Kidney (tissue), 14 donors: ENCODE data around the gene INSYN2B. TPM values are rescaled to one million over a fixed set of nuclear protein-coding genes. Genes with fewer than 3 reads are reported as not detected.

Experiments
- DNase-seq, 5 donors: peaks; one replicate each; pipeline ENCODE4 v3.0.0-alpha.2; 2013 to 2020
- FAIRE-seq: peaks from 2 replicates; lab custom pipeline; 2012; peaks lifted over from hg19 to GRCh38; lab: Jason Lieb, UNC
- H3K27ac ChIP-seq, 2 donors: one replicate each; pipeline ENCODE4 v1.7.0; 2013; ENCODE audit warnings: low read depth in 2 of 2, low read length in 2 of 2, inconsistent platforms in 1 of 2
- H3K27me3 ChIP-seq: one replicate; pipeline ENCODE4 v1.7.1; 2013; ENCODE audit warnings: low read length, inconsistent platforms; ENCODE audit not compliant: control insufficient read depth, insufficient read depth
- H3K36me3 ChIP-seq, 3 donors: one replicate each; pipeline versions ENCODE4 v1.7.0 to v1.7.1; 2013; ENCODE audit warnings: low read length in 3 of 3, control low read depth in 1 of 3, inconsistent platforms in 1 of 3; ENCODE audit not compliant: insufficient read depth in 3 of 3, control insufficient read depth in 2 of 3
- H3K4me1 ChIP-seq, 3 donors: one replicate each; pipeline versions ENCODE4 v1.7.0 to v1.7.1; 2013; ENCODE audit warnings: low read length in 3 of 3, inconsistent platforms in 1 of 3, low read depth in 1 of 3; ENCODE audit not compliant: control insufficient read depth in 2 of 3, insufficient read depth in 2 of 3
- H3K4me3 ChIP-seq, 3 donors: one replicate each; pipeline versions ENCODE4 v1.7.0 to v1.8.1; 2013; ENCODE audit warnings: low read length in 3 of 3, control low read depth in 1 of 3, inconsistent platforms in 1 of 3
- H3K9ac ChIP-seq, 3 donors: one replicate each; pipeline versions ENCODE4 v1.7.0 to v1.7.1; 2013; ENCODE audit warnings: low read length in 3 of 3, control low read depth in 1 of 3, inconsistent platforms in 1 of 3
- H3K9me3 ChIP-seq, 3 donors: one replicate each; pipeline versions ENCODE4 v1.7.0 to v1.7.1; 2013; ENCODE audit warnings: low read length in 3 of 3, control low read depth in 1 of 3, inconsistent platforms in 1 of 3; ENCODE audit not compliant: control insufficient read depth in 2 of 3, insufficient read depth in 1 of 3
- CTCF ChIP-seq: IDR thresholded peaks from 3 replicates; pipeline ENCODE4 v1.5.1; 2012; ENCODE audit warnings: mild to moderate bottlenecking, moderate library complexity, borderline replicate concordance; ENCODE audit not compliant: insufficient read depth; ENCODE audit errors: extremely low read depth
- intact Hi-C: fragments of 100-400 bp; cut with DNase I; formaldehyde crosslinking; loops from one replicate; pipeline ENCODE4 v1.11.1; 2022
- polyA plus RNA-seq: library from polyadenylated mRNA; stranded (reverse); fragments of 350-450 nt; fragmentation: Illumina TruSeq; extraction: RNeasy Lipid Tissue Mini Kit (QIAGEN cat#74804); gene quantifications from one replicate; pipeline ENCODE4 v1.2.3, GENCODE V29; 2014; ENCODE audit warnings: low read depth, low replicate concordance; ENCODE audit not compliant: insufficient read depth
- total RNA-seq: library from RNA; stranded (reverse); fragmentation: NEBNext Ultra II Directional; extraction: Animal tissue kit (Norgen Biotek cat#: 25700); gene quantifications from one replicate; pipeline ENCODE4 v1.2.1, GENCODE V29; 2021
- donor health status: control.
- donor health status: control.
- donor health status: control.
- donor health status: control.
- donor health status: control.
- donor health status: DM: yes; HTN: yes; CAD: no.
- donor health status: Normal renal cell carcinoma (clear cell type).

INSYN2B gene
- total and polyA plus RNA-seq, 2 donors from 2014 or later, result 0.28 TPM; not detected in 1

- no peak overlapping the region for H3K4me3 ChIP-seq
- DNase-seq (no peak), FAIRE-seq (no peak)
- TF ChIP-seq CTCF, result no peak
- intact Hi-C loops, result no loop called here
- no peak overlapping the region for H3K27ac ChIP-seq
- H3K27me3 ChIP-seq, result no peaks in the 10 kb centered on the region
- no peak overlapping the region for H3K9ac ChIP-seq
- no peaks in the 10 kb centered on the region for H3K36me3 ChIP-seq
- no peaks in the 10 kb centered on the region for H3K4me1 ChIP-seq
- no peaks in the 10 kb centered on the region for H3K9me3 ChIP-seq
Measured at GRCh38 chr5:169906745-169907649, 73.3 kb downstream of the INSYN2B start.

- FAIRE-seq (no peak), DNase-seq (no peak)
- H3K4me3 ChIP-seq, result no peak overlapping the region
- no peaks in the 10 kb centered on the region for H3K36me3 ChIP-seq
- no peaks in the 10 kb centered on the region for H3K4me1 ChIP-seq
- H3K9me3 ChIP-seq, result no peaks in the 10 kb centered on the region
- H3K27ac ChIP-seq, result no peak overlapping the region
- TF ChIP-seq CTCF, result no peak
- H3K9ac ChIP-seq, result no peak overlapping the region
- H3K27me3 ChIP-seq, result no peaks in the 10 kb centered on the region
- intact Hi-C loops, result no loop called here
Measured at GRCh38 chr5:169905017-169905416, 75.3 kb downstream of the INSYN2B start.

GRCh38 chr5:169904508-169904907 lies 75.8 kb downstream of the INSYN2B start:
- no peak overlapping the region for H3K27ac ChIP-seq
- no peak overlapping the region for H3K4me3 ChIP-seq
- TF ChIP-seq CTCF, result no peak
- H3K9me3 ChIP-seq, result no peaks in the 10 kb centered on the region
- no peaks in the 10 kb centered on the region for H3K4me1 ChIP-seq
- H3K36me3 ChIP-seq, result no peaks in the 10 kb centered on the region
- FAIRE-seq, result no peak
- intact Hi-C loops, result no loop called here
- H3K9ac ChIP-seq, result no peak overlapping the region
- no peaks in the 10 kb centered on the region for H3K27me3 ChIP-seq
- DNase-seq, result no peak
